DMS53 (cell line): ENCODE results near the gene IDS.
"Not testable (repeated sequence)": the region's sequence is repeated elsewhere in the genome, so short reads cannot be mapped to it uniquely, and the experiment has no call there.

ENCODE experiments used
- DNase-seq: peaks from one replicate; lab custom pipeline; 2025; lab: John Stamatoyannopoulos, UW

Gene IDS

GRCh38 chrX:149527705-149528104 lies 22.6 kb upstream of the IDS start:
- peak; percentile 76 for DNase-seq

GRCh38 chrX:149526318-149527033 lies 21.4 kb upstream of the IDS start:
- peak; percentile 16 for DNase-seq

- DNase-seq = peak; percentile 32
Measured at GRCh38 chrX:149525903-149526302, 20.8 kb upstream of the IDS start.

- peak; percentile 90 for DNase-seq
Measured at GRCh38 chrX:149525389-149525788, 20.3 kb upstream of the IDS start.

GRCh38 chrX:149522916-149523315 lies 17.8 kb upstream of the IDS start:
- peak; percentile 87 for DNase-seq

- DNase-seq = no peak
Measured at GRCh38 chrX:149521438-149521837, 16.3 kb upstream of the IDS start.

GRCh38 chrX:149520636-149521277 lies 15.7 kb upstream of the IDS start:
- DNase-seq = not testable (repeated sequence)

GRCh38 chrX:149518236-149518635 lies 13.1 kb upstream of the IDS start:
- no peak for DNase-seq

GRCh38 chrX:149517308-149517707 lies 12.2 kb upstream of the IDS start:
- DNase-seq = no peak

- no peak for DNase-seq
Measured at GRCh38 chrX:149516604-149517003, 11.5 kb upstream of the IDS start.

GRCh38 chrX:149515954-149516602 lies 11.0 kb upstream of the IDS start:
- DNase-seq = no peak

GRCh38 chrX:149513825-149514428 lies 8.8 kb upstream of the IDS start:
- DNase-seq = no peak

GRCh38 chrX:149512225-149512885 lies 7.2 kb upstream of the IDS start:
- peak; percentile 80 for DNase-seq

- DNase-seq = no peak
Measured at GRCh38 chrX:149511081-149511480, 6.0 kb upstream of the IDS start.

GRCh38 chrX:149510386-149510785 lies 5.3 kb upstream of the IDS start:
- peak; percentile 46 for DNase-seq

GRCh38 chrX:149508467-149508866 lies 3.4 kb upstream of the IDS start:
- no peak for DNase-seq

GRCh38 chrX:149506349-149506748 lies 1.2 kb upstream of the IDS start:
- DNase-seq = no peak

- DNase-seq = no peak
Measured at GRCh38 chrX:149505671-149506070, 565 bp upstream of the IDS start.

- DNase-seq = peak; percentile 73
Measured at GRCh38 chrX:149504226-149504914, 736 bp downstream of the IDS start.

- peak; percentile 83 for DNase-seq
Measured at GRCh38 chrX:149503446-149503845, 1.7 kb downstream of the IDS start.

GRCh38 chrX:149502923-149503322 lies 2.2 kb downstream of the IDS start:
- not testable (repeated sequence) for DNase-seq

- DNase-seq = no peak
Measured at GRCh38 chrX:149499766-149500165, 5.3 kb downstream of the IDS start.
